ENCODE measurements around the gene ZNF787.

The ZNF787 gene

DNA sequence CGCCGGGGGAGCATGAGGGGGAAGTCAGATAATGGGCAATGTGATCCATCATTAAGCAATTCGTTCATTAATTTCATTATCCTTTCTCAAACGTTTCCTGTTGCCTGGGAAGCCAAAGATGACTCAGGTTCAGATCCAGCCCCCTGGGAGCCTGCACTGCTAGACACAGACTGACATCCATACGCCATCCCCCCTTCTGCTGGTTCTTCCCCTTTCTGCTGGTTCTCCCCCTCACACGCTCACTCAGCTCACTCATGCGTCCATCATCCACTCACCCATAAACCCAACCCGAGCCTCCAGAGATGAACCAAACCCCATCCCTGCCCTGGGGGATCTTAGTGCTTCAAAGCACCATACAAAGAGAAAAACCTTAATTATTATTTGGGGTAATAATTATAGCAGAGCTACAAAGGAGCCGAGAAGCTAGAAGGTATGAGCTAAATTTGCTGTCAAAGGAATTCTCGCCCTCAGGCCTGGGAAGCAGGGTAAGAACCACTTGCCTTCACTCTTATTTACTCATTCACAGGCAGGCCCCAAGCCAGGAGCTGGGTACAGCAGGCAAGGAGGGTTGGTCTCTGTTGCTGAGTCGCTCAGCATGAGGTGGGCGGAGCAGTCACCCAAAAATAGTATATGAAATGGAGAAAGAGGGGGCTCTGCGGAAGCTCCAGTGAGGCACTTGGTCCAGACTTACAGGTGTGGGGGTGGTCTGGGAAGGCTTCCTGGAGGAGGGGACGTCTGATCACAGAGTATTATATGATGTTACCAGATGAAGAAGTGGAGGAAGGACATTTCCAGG lies 13.0 kb upstream of the ZNF787 start:
- Histone ChIP-seq H3K27ac (ENCODE audit: low read depth, low read length) (no peak overlapping the region), H3K4me3 (ENCODE audit: low read length) (no peak overlapping the region), H3K27me3 (ENCODE audit: insufficient read depth, low read length) (no peaks in the 10 kb centered on the region), H3K9ac (ENCODE audit: low read depth, low read length) (no peak overlapping the region), H3K9me3 (ENCODE audit: insufficient read depth, low read depth, low read length) (no peaks in the 10 kb centered on the region), H3K36me3 (ENCODE audit: insufficient read depth, low read length) (no peaks in the 10 kb centered on the region), H3K4me1 (ENCODE audit: insufficient read depth, low read length) (peaks cover 10% of the 10 kb centered on the region)
- WGBS, result 85% methylated on average over 14 of the region's 14 CpGs

DNA sequence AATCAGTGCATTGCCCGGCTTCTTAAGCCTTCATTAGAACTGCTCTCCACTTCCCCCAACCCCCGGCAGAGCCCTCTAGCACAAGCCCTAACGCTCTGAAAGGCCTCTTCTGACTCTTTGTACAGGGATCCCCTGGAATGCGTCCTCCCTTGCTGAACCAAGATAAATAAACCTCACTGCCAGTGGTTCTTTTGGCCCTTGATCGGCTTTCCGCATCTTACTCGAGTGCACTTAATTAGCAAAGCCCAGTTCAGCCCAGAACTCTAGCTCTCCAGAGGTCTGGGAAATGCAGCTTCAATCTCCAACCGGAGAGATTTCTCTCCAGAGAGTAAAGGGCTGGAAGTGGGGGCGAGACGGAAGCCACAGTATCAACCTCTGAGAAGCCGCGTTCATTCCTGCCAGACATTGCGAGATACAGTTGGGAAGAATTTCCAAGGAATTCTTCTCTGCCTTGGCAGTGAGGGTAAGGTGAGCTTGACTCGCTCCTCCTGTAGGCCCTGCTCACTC lies 11.3 kb upstream of the ZNF787 start:
- H3K4me1 ChIP-seq (ENCODE audit: insufficient read depth, low read length), result peaks cover 10% of the 10 kb centered on the region
- H3K9me3 ChIP-seq (ENCODE audit: insufficient read depth, low read depth, low read length), result no peaks in the 10 kb centered on the region
- H3K36me3 ChIP-seq (ENCODE audit: insufficient read depth, low read length), result no peaks in the 10 kb centered on the region
- no peaks in the 10 kb centered on the region for H3K27me3 ChIP-seq (ENCODE audit: insufficient read depth, low read length)
- 79% methylated on average over 14 of the region's 14 CpGs for WGBS
- H3K4me3 ChIP-seq (ENCODE audit: low read length), result no peak overlapping the region
- 0 out of 2 replicates have a peak overlapping the region, but pooled peaks have one; percentile 12 for H3K27ac ChIP-seq (ENCODE audit: low read depth, low read length)
- peak overlapping the region; percentile 14; the same call in 1 of the 2 replicates for H3K9ac ChIP-seq (ENCODE audit: low read depth, low read length)

DNA sequence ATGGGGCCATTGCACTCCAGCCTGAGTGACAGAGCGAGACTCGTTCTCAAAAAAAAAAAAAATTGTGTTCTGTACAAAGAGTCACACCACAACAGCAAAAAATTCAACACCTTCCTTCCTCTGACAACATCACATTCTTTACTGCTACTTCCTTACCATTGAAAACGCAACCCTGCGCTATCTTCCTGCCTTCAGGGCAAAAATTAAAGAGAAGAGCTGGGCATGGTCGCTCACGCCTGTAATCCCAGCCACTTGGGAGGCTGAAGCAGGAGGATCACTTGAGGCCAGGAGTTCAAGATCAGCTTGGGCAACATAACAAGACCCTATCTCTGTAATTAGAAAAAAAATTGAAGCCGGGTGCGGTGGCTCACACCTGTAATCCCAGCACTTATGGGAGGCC lies 10.6 kb upstream of the ZNF787 start:
- peaks cover 10% of the 10 kb centered on the region for H3K4me1 ChIP-seq (ENCODE audit: insufficient read depth, low read length)
- no peak overlapping the region for H3K9ac ChIP-seq (ENCODE audit: low read depth, low read length)
- H3K36me3 ChIP-seq (ENCODE audit: insufficient read depth, low read length), result no peaks in the 10 kb centered on the region
- 97% methylated on average over 8 of the region's 8 CpGs for WGBS
- H3K27me3 ChIP-seq (ENCODE audit: insufficient read depth, low read length), result no peaks in the 10 kb centered on the region
- H3K9me3 ChIP-seq (ENCODE audit: insufficient read depth, low read depth, low read length), result no peaks in the 10 kb centered on the region
- no peak overlapping the region for H3K4me3 ChIP-seq (ENCODE audit: low read length)
- no peak overlapping the region for H3K27ac ChIP-seq (ENCODE audit: low read depth, low read length)

DNA sequence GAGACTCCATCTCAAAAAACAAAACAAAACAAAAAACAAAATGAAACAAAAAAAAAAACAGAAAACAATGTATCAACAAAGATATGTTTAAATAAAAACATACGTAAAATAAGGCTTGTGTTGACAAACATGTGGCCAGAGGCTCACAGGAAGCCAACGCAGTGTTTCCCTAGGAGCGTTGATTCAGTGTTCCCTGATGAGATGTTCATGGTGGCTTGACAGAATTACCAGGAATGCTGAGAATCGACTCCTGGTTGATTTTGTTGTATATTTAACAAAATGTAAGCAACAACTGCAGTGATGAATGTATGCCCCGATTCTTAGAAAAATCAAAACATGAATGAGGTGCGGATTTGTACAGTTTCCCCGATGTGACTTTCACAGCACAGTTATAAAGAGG lies 8.9 kb upstream of the ZNF787 start:
- 94% methylated on average over 7 of the region's 7 CpGs for WGBS
- no peaks in the 10 kb centered on the region for H3K9me3 ChIP-seq (ENCODE audit: insufficient read depth, low read depth, low read length)
- peaks cover 5% of the 10 kb centered on the region; the same call in 1 of the 2 replicates for H3K4me1 ChIP-seq (ENCODE audit: insufficient read depth, low read length)
- no peaks in the 10 kb centered on the region for H3K27me3 ChIP-seq (ENCODE audit: insufficient read depth, low read length)
- H3K27ac ChIP-seq (ENCODE audit: low read depth, low read length), result no peak overlapping the region
- H3K9ac ChIP-seq (ENCODE audit: low read depth, low read length), result no peak overlapping the region
- H3K4me3 ChIP-seq (ENCODE audit: low read length), result no peak overlapping the region
- no peaks in the 10 kb centered on the region for H3K36me3 ChIP-seq (ENCODE audit: insufficient read depth, low read length)

DNA sequence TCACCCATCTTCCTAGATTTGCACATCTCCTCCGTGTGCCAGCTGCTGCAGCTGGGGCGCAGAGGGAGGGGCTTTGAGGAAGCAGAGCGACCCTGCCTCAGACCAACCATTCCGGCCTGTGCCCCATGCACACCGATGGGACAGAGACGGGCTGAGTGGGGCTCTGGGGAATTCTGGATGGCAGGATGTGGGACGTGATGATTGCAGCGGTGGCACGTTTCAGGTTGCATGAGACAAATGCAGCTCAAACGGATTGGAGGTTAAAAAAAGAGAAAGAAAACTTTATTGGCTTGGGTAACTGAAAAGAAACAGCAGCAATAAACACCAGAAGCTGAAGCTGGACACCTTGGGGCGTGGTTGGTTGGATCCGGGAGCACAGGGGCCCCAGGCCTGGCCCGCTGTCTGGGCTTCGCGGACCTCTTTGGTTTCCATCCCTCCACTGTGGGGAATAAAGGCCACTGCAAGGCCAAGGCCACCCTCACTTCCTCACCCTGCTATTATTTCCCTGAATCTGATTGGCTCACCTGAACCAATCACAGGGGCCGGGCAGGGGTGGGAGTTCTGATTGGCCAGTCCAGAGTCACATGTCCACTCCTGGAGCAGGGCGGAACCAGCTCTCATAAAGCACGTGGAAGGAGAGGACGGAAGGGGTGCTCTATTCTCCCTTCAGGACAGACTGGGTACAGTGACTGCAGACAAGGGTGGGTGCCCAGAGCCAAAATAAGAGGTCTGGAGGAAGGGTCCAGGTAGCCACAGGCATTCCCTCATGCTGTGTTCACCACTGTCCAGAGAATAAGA lies 6.1 kb upstream of the ZNF787 start:
- Histone ChIP-seq H3K9ac (ENCODE audit: low read depth, low read length) (no peak overlapping the region), H3K36me3 (ENCODE audit: insufficient read depth, low read length) (no peaks in the 10 kb centered on the region), H3K27ac (ENCODE audit: low read depth, low read length) (no peak overlapping the region), H3K4me1 (ENCODE audit: insufficient read depth, low read length) (0 out of 2 replicates have a peak, but pooled peaks cover under 1% of the 10 kb centered on the region), H3K9me3 (ENCODE audit: insufficient read depth, low read depth, low read length) (no peaks in the 10 kb centered on the region), H3K4me3 (ENCODE audit: low read length) (no peak overlapping the region), H3K27me3 (ENCODE audit: insufficient read depth, low read length) (no peaks in the 10 kb centered on the region)
- 91% methylated on average over 19 of the region's 19 CpGs for WGBS

DNA sequence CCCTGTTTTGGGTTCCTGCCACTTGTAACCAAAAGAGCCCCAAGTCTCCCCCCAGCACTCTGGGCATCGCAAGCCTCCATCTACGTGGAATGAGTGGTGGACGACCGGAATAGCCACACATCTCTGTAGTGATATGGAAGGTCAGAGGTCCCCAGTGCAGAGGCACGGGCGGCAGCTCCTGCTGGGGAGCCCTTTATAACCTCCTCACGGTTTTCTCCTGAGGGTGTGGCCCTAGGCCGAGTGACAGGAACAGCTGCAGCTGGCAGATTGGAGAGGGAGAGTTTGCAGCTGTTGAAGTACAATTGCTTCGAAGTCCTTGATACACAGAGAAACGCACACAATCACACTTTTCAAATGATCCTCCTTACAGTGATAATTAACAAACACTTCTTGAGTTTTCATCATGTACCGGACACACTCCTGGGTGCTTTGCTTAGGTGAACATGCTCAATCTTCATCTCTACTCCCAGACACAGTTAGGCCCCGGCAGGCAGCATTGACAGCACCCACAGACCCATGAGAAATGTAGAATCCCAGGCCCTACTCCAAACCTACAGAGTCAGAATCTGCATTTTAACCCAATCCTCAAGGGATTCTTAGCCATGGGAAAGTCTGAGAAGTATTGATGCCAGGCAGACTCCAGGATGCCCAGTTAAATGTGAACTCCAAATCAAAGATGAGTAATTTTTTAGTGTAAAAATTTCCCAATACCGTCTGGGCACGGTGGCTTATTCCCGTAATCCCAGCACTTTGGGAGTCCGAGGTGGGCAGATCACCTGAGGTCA lies 4.9 kb upstream of the ZNF787 start:
- no peaks in the 10 kb centered on the region for H3K27me3 ChIP-seq (ENCODE audit: insufficient read depth, low read length)
- 87% methylated on average over 16 of the region's 16 CpGs for WGBS
- no peak overlapping the region for H3K4me3 ChIP-seq (ENCODE audit: low read length)
- no peak overlapping the region for H3K9ac ChIP-seq (ENCODE audit: low read depth, low read length)
- H3K36me3 ChIP-seq (ENCODE audit: insufficient read depth, low read length), result no peaks in the 10 kb centered on the region
- H3K4me1 ChIP-seq (ENCODE audit: insufficient read depth, low read length), result peaks cover 4% of the 10 kb centered on the region; the same call in 1 of the 2 replicates
- H3K9me3 ChIP-seq (ENCODE audit: insufficient read depth, low read depth, low read length), result no peaks in the 10 kb centered on the region
- H3K27ac ChIP-seq (ENCODE audit: low read depth, low read length), result no peak overlapping the region

DNA sequence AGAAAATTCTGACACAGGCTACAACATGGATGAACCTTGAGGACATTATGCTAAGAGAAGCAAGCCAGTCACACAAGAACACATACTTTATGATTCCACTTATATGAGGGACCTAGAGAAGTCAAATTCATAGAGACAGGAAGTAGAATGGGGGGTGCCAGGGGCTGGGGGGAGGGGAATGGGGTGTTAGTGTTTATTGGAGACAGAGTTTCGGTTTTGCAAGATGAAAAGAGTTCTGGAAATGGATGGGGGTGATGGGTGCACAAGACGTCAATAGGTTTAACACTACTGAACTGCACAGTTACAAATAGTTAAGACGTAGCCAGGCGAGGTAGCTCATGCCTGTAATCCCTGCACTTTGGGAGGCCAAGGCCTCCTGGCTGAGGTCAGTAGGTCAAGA lies 3.5 kb upstream of the ZNF787 start:
- no peak overlapping the region for H3K9ac ChIP-seq (ENCODE audit: low read depth, low read length)
- WGBS, result 91% methylated on average over 4 of the region's 4 CpGs
- peaks cover 6% of the 10 kb centered on the region; the same call in 1 of the 2 replicates for H3K4me1 ChIP-seq (ENCODE audit: insufficient read depth, low read length)

DNA sequence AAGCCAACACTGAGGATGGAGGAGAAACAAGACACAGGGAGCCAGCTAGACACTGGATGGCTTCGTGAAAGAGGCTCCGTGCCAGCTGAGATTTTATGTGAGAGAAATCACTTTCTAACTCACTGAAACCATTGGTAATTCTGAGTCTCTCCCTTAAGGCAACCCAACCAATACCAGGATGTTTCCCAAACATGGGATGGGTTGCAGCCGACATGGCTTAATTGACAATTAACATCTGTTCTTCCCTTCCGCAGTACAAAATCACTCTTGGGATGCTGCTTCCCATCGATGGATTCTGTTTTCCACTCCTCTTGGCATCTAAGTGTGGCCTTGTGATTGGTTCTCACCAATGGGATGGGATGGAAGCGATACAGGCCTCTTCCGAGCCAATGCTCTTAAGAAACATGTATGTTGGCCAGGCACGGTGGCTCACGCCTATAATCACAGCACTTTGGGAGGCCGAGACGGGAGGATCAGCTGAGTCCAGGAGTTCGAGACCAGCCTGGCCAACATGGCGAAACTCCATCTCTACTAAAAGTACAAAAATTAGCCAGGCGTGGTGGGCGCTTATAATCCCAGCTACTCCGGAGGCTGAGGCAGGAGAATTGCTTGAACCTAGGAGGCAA lies 2.3 kb upstream of the ZNF787 start:
- no peak overlapping the region for H3K4me3 ChIP-seq (ENCODE audit: low read length)
- H3K9me3 ChIP-seq (ENCODE audit: insufficient read depth, low read depth, low read length), result no peaks in the 10 kb centered on the region
- 95% methylated on average over 16 of the region's 16 CpGs for WGBS
- no peak overlapping the region for H3K27ac ChIP-seq (ENCODE audit: low read depth, low read length)
- no peaks in the 10 kb centered on the region for H3K27me3 ChIP-seq (ENCODE audit: insufficient read depth, low read length)
- no peak overlapping the region for H3K9ac ChIP-seq (ENCODE audit: low read depth, low read length)
- H3K36me3 ChIP-seq (ENCODE audit: insufficient read depth, low read length), result 0 out of 2 replicates have a peak, but pooled peaks cover 3% of the 10 kb centered on the region
- peaks cover 8% of the 10 kb centered on the region; the same call in 1 of the 2 replicates for H3K4me1 ChIP-seq (ENCODE audit: insufficient read depth, low read length)

More for the DNA sequence above, 3.5 kb upstream of the ZNF787 start:
- H3K9me3 ChIP-seq (ENCODE audit: insufficient read depth, low read depth, low read length), result no peaks in the 10 kb centered on the region
- no peaks in the 10 kb centered on the region for H3K27me3 ChIP-seq (ENCODE audit: insufficient read depth, low read length)
- no peak overlapping the region for H3K4me3 ChIP-seq (ENCODE audit: low read length)
- no peaks in the 10 kb centered on the region for H3K36me3 ChIP-seq (ENCODE audit: insufficient read depth, low read length)
- no peak overlapping the region for H3K27ac ChIP-seq (ENCODE audit: low read depth, low read length)

DNA sequence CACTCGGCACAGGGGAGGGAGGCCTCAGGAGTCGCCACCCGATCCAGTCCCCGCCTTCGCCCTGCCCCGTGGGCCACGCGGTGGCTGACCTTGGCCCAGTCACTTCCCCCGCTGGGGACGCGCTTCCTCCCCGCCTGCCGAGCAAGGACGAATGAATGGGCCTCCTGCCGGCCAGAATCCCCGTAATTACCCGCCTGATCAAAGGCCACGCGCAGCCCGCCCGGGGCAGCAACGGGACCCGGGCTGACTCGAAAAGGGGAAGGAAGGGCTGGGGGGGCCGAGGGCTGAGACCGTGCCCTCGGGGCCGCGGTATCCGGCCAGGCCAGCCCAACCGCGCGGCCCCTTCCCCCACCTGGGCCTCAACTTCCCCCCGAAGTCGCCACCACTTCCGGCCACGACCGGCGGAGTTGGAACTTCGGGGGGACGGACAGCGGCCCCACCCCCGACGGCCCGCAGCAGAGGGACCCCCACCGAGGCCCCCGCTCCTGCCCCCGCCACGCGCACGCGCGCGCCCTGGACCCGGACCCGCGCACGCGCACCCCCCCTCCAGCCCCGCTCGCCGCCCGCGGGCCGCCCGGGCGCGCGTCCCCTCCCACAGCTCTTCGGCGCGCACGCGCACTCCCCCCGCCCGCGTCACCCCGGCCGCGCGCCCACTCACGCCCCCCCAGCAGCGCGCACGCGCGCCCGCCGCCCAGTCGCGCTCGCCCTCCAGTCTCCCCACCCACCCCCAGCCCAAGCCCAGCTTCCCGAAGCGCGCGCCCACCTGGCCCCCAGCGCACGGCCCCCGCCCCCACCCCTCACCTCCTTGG lies 520 bp downstream of the ZNF787 start:
- Histone ChIP-seq H3K9ac (ENCODE audit: low read depth, low read length) (peak overlapping the region; percentile 98), H3K36me3 (ENCODE audit: insufficient read depth, low read length) (peaks cover 6% of the 10 kb centered on the region), H3K4me3 (ENCODE audit: low read length) (peak overlapping the region; percentile 74), H3K27me3 (ENCODE audit: insufficient read depth, low read length) (no peaks in the 10 kb centered on the region), H3K27ac (ENCODE audit: low read depth, low read length) (peak overlapping the region; percentile 97), H3K4me1 (ENCODE audit: insufficient read depth, low read length) (peaks cover 8% of the 10 kb centered on the region; the same call in 1 of the 2 replicates), H3K9me3 (ENCODE audit: insufficient read depth, low read depth, low read length) (no peaks in the 10 kb centered on the region)
- under 1% methylated on average over 95 of the region's 99 CpGs for WGBS

DNA sequence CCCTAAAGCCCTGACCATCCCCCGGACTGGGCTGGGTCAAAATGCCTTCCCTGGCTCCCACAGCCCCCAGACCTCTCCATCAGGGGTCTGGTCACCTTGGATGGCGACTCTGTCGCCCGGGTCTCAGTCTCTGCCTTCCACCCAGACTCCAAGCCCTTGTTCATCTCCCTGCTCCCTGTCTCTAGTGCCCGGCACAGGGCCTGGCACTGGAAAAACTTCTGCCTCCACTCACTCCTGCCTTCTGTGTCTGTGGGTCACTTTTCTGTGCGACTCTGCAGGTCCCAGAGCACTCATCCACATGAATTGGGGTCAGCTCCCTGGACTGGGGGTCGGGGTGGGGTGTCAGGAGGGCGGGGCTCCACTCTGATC lies 1.1 kb downstream of the ZNF787 start:
- Histone ChIP-seq H3K36me3 (ENCODE audit: insufficient read depth, low read length) (peaks cover 7% of the 10 kb centered on the region), H3K9ac (ENCODE audit: low read depth, low read length) (peak overlapping the region; percentile 98), H3K27me3 (ENCODE audit: insufficient read depth, low read length) (no peaks in the 10 kb centered on the region), H3K4me1 (ENCODE audit: insufficient read depth, low read length) (peaks cover 9% of the 10 kb centered on the region), H3K27ac (ENCODE audit: low read depth, low read length) (peak overlapping the region; percentile 97), H3K9me3 (ENCODE audit: insufficient read depth, low read depth, low read length) (no peaks in the 10 kb centered on the region), H3K4me3 (ENCODE audit: low read length) (peak overlapping the region; percentile 74)
- WGBS, result 22% methylated on average over 8 of the region's 8 CpGs
